ENCODE results near the gene MYO5B.
"Not testable (repeated sequence)": the region's sequence is repeated elsewhere in the genome, so short reads cannot be mapped to it uniquely, and the experiment has no call there.

The MYO5B gene

GRCh38 chr18:49844903-49845302 lies 350.0 kb downstream of the MYO5B start:
- no peak overlapping the region for H3K4me3 ChIP-seq (ENCODE audit: low read depth in 1 of 5, low read length in 5 of 5)
- H3K27ac ChIP-seq (ENCODE audit: low read depth, low read length): no peak overlapping the region
- no peaks in the 10 kb centered on the region for H3K9me3 ChIP-seq (ENCODE audit: control insufficient read depth in 5 of 5, low read length in 5 of 5)
- no peak overlapping the region for H3K9ac ChIP-seq (ENCODE audit: low read length in 5 of 5)
- no peaks in the 10 kb centered on the region for H3K36me3 ChIP-seq (ENCODE audit: control insufficient read depth in 5 of 5, insufficient read depth in 5 of 5, low read length in 5 of 5)
- peaks cover 3 to 48% (median 42%) of the 10 kb centered on the region in 5 donors for H3K4me1 ChIP-seq (ENCODE audit: control insufficient read depth in 5 of 5, insufficient read depth in 5 of 5, low read length in 5 of 5)
- peaks cover 0 to 5% (median 0%) of the 10 kb centered on the region in 5 donors for H3K27me3 ChIP-seq (ENCODE audit: control insufficient read depth in 5 of 5, insufficient read depth in 4 of 5, low read length in 5 of 5)

- Histone ChIP-seq H3K27ac (ENCODE audit: low read depth, low read length) (no peak overlapping the region), H3K36me3 (ENCODE audit: control insufficient read depth in 5 of 5, insufficient read depth in 5 of 5, low read length in 5 of 5) (no peaks in the 10 kb centered on the region), H3K9me3 (ENCODE audit: control insufficient read depth in 5 of 5, low read length in 5 of 5) (no peaks in the 10 kb centered on the region), H3K9ac (ENCODE audit: low read length in 5 of 5) (no peak overlapping the region), H3K4me1 (ENCODE audit: control insufficient read depth in 5 of 5, insufficient read depth in 5 of 5, low read length in 5 of 5) (peaks cover 3 to 52% (median 44%) of the 10 kb centered on the region in 5 donors), H3K4me3 (ENCODE audit: low read depth in 1 of 5, low read length in 5 of 5) (no peak overlapping the region), H3K27me3 (ENCODE audit: control insufficient read depth in 5 of 5, insufficient read depth in 4 of 5, low read length in 5 of 5) (no peaks in the 10 kb centered on the region)
Measured at GRCh38 chr18:49843778-49844625, 350.9 kb downstream of the MYO5B start.

- Histone ChIP-seq H3K4me1 (ENCODE audit: control insufficient read depth in 5 of 5, insufficient read depth in 5 of 5, low read length in 5 of 5) (peaks cover 3 to 52% (median 44%) of the 10 kb centered on the region in 5 donors), H3K4me3 (ENCODE audit: low read depth in 1 of 5, low read length in 5 of 5) (no peak overlapping the region), H3K9me3 (ENCODE audit: control insufficient read depth in 5 of 5, low read length in 5 of 5) (no peaks in the 10 kb centered on the region), H3K9ac (ENCODE audit: low read length in 5 of 5) (no peak overlapping the region), H3K27me3 (ENCODE audit: control insufficient read depth in 5 of 5, insufficient read depth in 4 of 5, low read length in 5 of 5) (no peaks in the 10 kb centered on the region), H3K27ac (ENCODE audit: low read depth, low read length) (no peak overlapping the region), H3K36me3 (ENCODE audit: control insufficient read depth in 5 of 5, insufficient read depth in 5 of 5, low read length in 5 of 5) (no peaks in the 10 kb centered on the region)
Measured at GRCh38 chr18:49843131-49843530, 351.8 kb downstream of the MYO5B start.

GRCh38 chr18:49842656-49843055 lies 352.3 kb downstream of the MYO5B start:
- Histone ChIP-seq H3K9me3 (ENCODE audit: control insufficient read depth in 5 of 5, low read length in 5 of 5) (no peaks in the 10 kb centered on the region), H3K9ac (ENCODE audit: low read length in 5 of 5) (no peak overlapping the region), H3K4me1 (ENCODE audit: control insufficient read depth in 5 of 5, insufficient read depth in 5 of 5, low read length in 5 of 5) (peaks cover 3 to 52% (median 44%) of the 10 kb centered on the region in 5 donors), H3K27me3 (ENCODE audit: control insufficient read depth in 5 of 5, insufficient read depth in 4 of 5, low read length in 5 of 5) (no peaks in the 10 kb centered on the region), H3K27ac (ENCODE audit: low read depth, low read length) (no peak overlapping the region), H3K36me3 (ENCODE audit: control insufficient read depth in 5 of 5, insufficient read depth in 5 of 5, low read length in 5 of 5) (no peaks in the 10 kb centered on the region), H3K4me3 (ENCODE audit: low read depth in 1 of 5, low read length in 5 of 5) (no peak overlapping the region)

GRCh38 chr18:49841236-49842217 lies 353.4 kb downstream of the MYO5B start:
- peaks cover 3 to 48% (median 41%) of the 10 kb centered on the region in 5 donors for H3K4me1 ChIP-seq (ENCODE audit: control insufficient read depth in 5 of 5, insufficient read depth in 5 of 5, low read length in 5 of 5)
- H3K9me3 ChIP-seq (ENCODE audit: control insufficient read depth in 5 of 5, low read length in 5 of 5): no peaks in the 10 kb centered on the region
- H3K9ac ChIP-seq (ENCODE audit: low read length in 5 of 5): no peak overlapping the region
- H3K27me3 ChIP-seq (ENCODE audit: control insufficient read depth in 5 of 5, insufficient read depth in 4 of 5, low read length in 5 of 5): no peaks in the 10 kb centered on the region
- H3K36me3 ChIP-seq (ENCODE audit: control insufficient read depth in 5 of 5, insufficient read depth in 5 of 5, low read length in 5 of 5): no peaks in the 10 kb centered on the region
- no peak overlapping the region for H3K27ac ChIP-seq (ENCODE audit: low read depth, low read length)
- H3K4me3 ChIP-seq (ENCODE audit: low read depth in 1 of 5, low read length in 5 of 5): no peak overlapping the region

- no peak overlapping the region for H3K27ac ChIP-seq (ENCODE audit: low read depth, low read length)
- no peaks in the 10 kb centered on the region for H3K27me3 ChIP-seq (ENCODE audit: control insufficient read depth in 5 of 5, insufficient read depth in 4 of 5, low read length in 5 of 5)
- H3K9ac ChIP-seq (ENCODE audit: low read length in 5 of 5): no peak overlapping the region
- H3K9me3 ChIP-seq (ENCODE audit: control insufficient read depth in 5 of 5, low read length in 5 of 5): no peaks in the 10 kb centered on the region
- H3K36me3 ChIP-seq (ENCODE audit: control insufficient read depth in 5 of 5, insufficient read depth in 5 of 5, low read length in 5 of 5): no peaks in the 10 kb centered on the region
- no peak overlapping the region for H3K4me3 ChIP-seq (ENCODE audit: low read depth in 1 of 5, low read length in 5 of 5)
- H3K4me1 ChIP-seq (ENCODE audit: control insufficient read depth in 5 of 5, insufficient read depth in 5 of 5, low read length in 5 of 5): peaks cover 0 to 38% (median 24%) of the 10 kb centered on the region in 5 donors
Measured at GRCh38 chr18:49839012-49839411, 355.9 kb downstream of the MYO5B start.

GRCh38 chr18:49838381-49838780 lies 356.6 kb downstream of the MYO5B start:
- Histone ChIP-seq H3K4me3 (ENCODE audit: low read depth in 1 of 5, low read length in 5 of 5) (no peak overlapping the region), H3K27ac (ENCODE audit: low read depth, low read length) (no peak overlapping the region), H3K36me3 (ENCODE audit: control insufficient read depth in 5 of 5, insufficient read depth in 5 of 5, low read length in 5 of 5) (no peaks in the 10 kb centered on the region), H3K9me3 (ENCODE audit: control insufficient read depth in 5 of 5, low read length in 5 of 5) (no peaks in the 10 kb centered on the region), H3K27me3 (ENCODE audit: control insufficient read depth in 5 of 5, insufficient read depth in 4 of 5, low read length in 5 of 5) (no peaks in the 10 kb centered on the region), H3K4me1 (ENCODE audit: control insufficient read depth in 5 of 5, insufficient read depth in 5 of 5, low read length in 5 of 5) (peaks cover 0 to 38% (median 18%) of the 10 kb centered on the region in 5 donors), H3K9ac (ENCODE audit: low read length in 5 of 5) (no peak overlapping the region)

GRCh38 chr18:49837889-49838288 lies 357.1 kb downstream of the MYO5B start:
- no peaks in the 10 kb centered on the region for H3K36me3 ChIP-seq (ENCODE audit: control insufficient read depth in 5 of 5, insufficient read depth in 5 of 5, low read length in 5 of 5)
- no peaks in the 10 kb centered on the region for H3K9me3 ChIP-seq (ENCODE audit: control insufficient read depth in 5 of 5, low read length in 5 of 5)
- no peak overlapping the region for H3K27ac ChIP-seq (ENCODE audit: low read depth, low read length)
- no peaks in the 10 kb centered on the region for H3K27me3 ChIP-seq (ENCODE audit: control insufficient read depth in 5 of 5, insufficient read depth in 4 of 5, low read length in 5 of 5)
- no peak overlapping the region for H3K4me3 ChIP-seq (ENCODE audit: low read depth in 1 of 5, low read length in 5 of 5)
- peaks cover 0 to 42% (median 16%) of the 10 kb centered on the region in 5 donors for H3K4me1 ChIP-seq (ENCODE audit: control insufficient read depth in 5 of 5, insufficient read depth in 5 of 5, low read length in 5 of 5)
- H3K9ac ChIP-seq (ENCODE audit: low read length in 5 of 5): no peak overlapping the region

GRCh38 chr18:49837316-49837835 lies 357.6 kb downstream of the MYO5B start:
- H3K4me1 ChIP-seq (ENCODE audit: control insufficient read depth in 5 of 5, insufficient read depth in 5 of 5, low read length in 5 of 5): peaks cover 0 to 39% (median 10%) of the 10 kb centered on the region in 5 donors
- not testable (repeated sequence) for H3K27me3 ChIP-seq (ENCODE audit: control insufficient read depth in 5 of 5, insufficient read depth in 4 of 5, low read length in 5 of 5); H3K4me3 ChIP-seq (ENCODE audit: low read depth in 1 of 5, low read length in 5 of 5); H3K36me3 ChIP-seq (ENCODE audit: control insufficient read depth in 5 of 5, insufficient read depth in 5 of 5, low read length in 5 of 5); H3K27ac ChIP-seq (ENCODE audit: low read depth, low read length); H3K9ac ChIP-seq (ENCODE audit: low read length in 5 of 5); H3K9me3 ChIP-seq (ENCODE audit: control insufficient read depth in 5 of 5, low read length in 5 of 5)
